SK-N-SH (cell line): ENCODE results near the gene TMEM209. TPM values are rescaled to one million over a fixed set of nuclear protein-coding genes. Genes with fewer than 3 reads are reported as not detected.

Experiments
- CTCF ChIA-PET: fragments of 300-600, 350-600 bp; formaldehyde crosslinking; extraction: SDS; loops from one replicate; lab custom pipeline; 2021; lab: Yijun Ruan, JAX
- POLR2A ChIA-PET: fragments of 350-600 bp; sonication (Branson Sonifier 250); formaldehyde crosslinking; extraction: SDS; loops from one replicate; lab custom pipeline; 2020; ENCODE audit warnings: antibody characterized with exemption, inconsistent platforms; lab: Yijun Ruan, JAX
- DNase-seq: peaks from one replicate; pipeline ENCODE4 v3.0.0; 2012
- H2AFZ ChIP-seq: fragments of 200-600 bp; sonication (generic); 2 replicates; pipeline ENCODE4 v1.8.1; 2016; ENCODE audit warnings: antibody characterized with exemption, mild to moderate bottlenecking, low read depth
- H3F3A ChIP-seq: fragments of 200-600 bp; sonication (generic); replicated peaks from 2 replicates; pipeline ENCODE3; 2016; ENCODE audit warnings: antibody characterized with exemption, mild to moderate bottlenecking; ENCODE audit not compliant: insufficient read depth
- H3K27ac ChIP-seq, 2 experiments: fragments of 200-500 bp in 1 of 2; fragments of 200-600 bp in 1 of 2; sonication (Bioruptor generic) in 1 of 2; sonication (generic), shearing (Covaris generic) in 1 of 2; 2 replicates each; pipeline versions ENCODE4 v1.5.1 to v1.6.1; 2014 to 2016; ENCODE audit warnings: low read depth in 2 of 2, inconsistent platforms in 1 of 2, low read length in 1 of 2, mild to moderate bottlenecking in 1 of 2, mixed read lengths in 1 of 2
- H3K27me3 ChIP-seq: fragments of 200-600 bp; sonication (generic), shearing (Covaris generic); 2 replicates; pipeline ENCODE4 v1.6.1; 2016; ENCODE audit warnings: mixed run types; ENCODE audit not compliant: insufficient read depth
- H3K36me3 ChIP-seq, 2 experiments: fragments of 200-500 bp in 1 of 2; fragments of 200-600 bp in 1 of 2; sonication (Bioruptor generic) in 1 of 2; sonication (generic) in 1 of 2; replicated peaks in 1 of 2; 2 replicates each; pipeline versions ENCODE3 to v1.5.1; 2014 to 2016; ENCODE audit warnings: low read length in 1 of 2, mild to moderate bottlenecking in 1 of 2; ENCODE audit not compliant: insufficient read depth in 2 of 2, control insufficient read depth in 1 of 2
- H3K4me1 ChIP-seq, 2 experiments: fragments of 200-500 bp in 1 of 2; fragments of 200-600 bp in 1 of 2; sonication (Bioruptor generic) in 1 of 2; sonication (generic), shearing (Covaris generic) in 1 of 2; 2 replicates each; pipeline versions ENCODE4 v1.5.1 to v1.6.1; 2014 to 2016; ENCODE audit warnings: low read depth in 1 of 2, low read length in 1 of 2, mixed run types in 1 of 2; ENCODE audit not compliant: insufficient read depth in 2 of 2, control insufficient read depth in 1 of 2
- H3K4me2 ChIP-seq: fragments of 200-600 bp; sonication (generic), shearing (Covaris generic); 2 replicates; pipeline ENCODE4 v1.6.1; 2017; ENCODE audit warnings: mixed run types
- H3K4me3 ChIP-seq, 2 experiments: fragments of 200-500 bp in 1 of 2; fragments of 200-600 bp in 1 of 2; sonication (Bioruptor generic) in 1 of 2; sonication (generic), shearing (Covaris generic) in 1 of 2; 2 replicates each; pipeline versions ENCODE4 v1.5.1 to v1.8.1; 2014 to 2016; ENCODE audit warnings: low read depth in 2 of 2, inconsistent platforms in 1 of 2, low read length in 1 of 2, mild to moderate bottlenecking in 1 of 2, mixed read lengths in 1 of 2, moderate library complexity in 1 of 2
- H3K79me2 ChIP-seq: fragments of 200-600 bp; sonication (generic); 2 replicates; pipeline ENCODE4 v1.8.1; 2017; ENCODE audit warnings: mild to moderate bottlenecking; ENCODE audit not compliant: insufficient read depth
- H3K9ac ChIP-seq: fragments of 200-600 bp; sonication (generic); 2 replicates; pipeline ENCODE4 v1.6.1; 2017; ENCODE audit warnings: mixed run types
- H3K9me2 ChIP-seq: fragments of 200-600 bp; sonication (generic); 2 replicates; pipeline ENCODE4 v1.6.1; 2017; ENCODE audit warnings: mixed run types
- H3K9me3 ChIP-seq: fragments of 200-600 bp; sonication (generic); 2 replicates; pipeline ENCODE4 v1.6.1; 2017; ENCODE audit warnings: mixed run types, mild to moderate bottlenecking, moderate library complexity
- H4K20me1 ChIP-seq: fragments of 200-600 bp; sonication (generic); 2 replicates; pipeline ENCODE4 v1.6.1; 2017; ENCODE audit warnings: mild to moderate bottlenecking, mixed run types; ENCODE audit not compliant: insufficient read depth
- CHD2 ChIP-seq: fragments of 150-350 bp; IDR thresholded peaks from 2 replicates; pipeline ENCODE4 v1.6.1; 2018; ENCODE audit warnings: low read length; ENCODE audit not compliant: partially characterized antibody
- CTCF ChIP-seq: fragments of 200-600 bp; sonication (generic); IDR thresholded peaks from 2 replicates; pipeline ENCODE4 v1.6.1; 2017; ENCODE audit warnings: antibody characterized with exemption, mild to moderate bottlenecking, moderate library complexity
- EP300 ChIP-seq, 2 experiments: IDR thresholded peaks; 2 replicates each; pipeline versions ENCODE4 v1.4.0 to v1.6.1; 2012; ENCODE audit warnings: borderline replicate concordance in 1 of 2, low read depth in 1 of 2, low read length in 1 of 2
- EZH2phosphoT487 ChIP-seq: fragments of 200-600 bp; sonication (generic); IDR thresholded peaks from 2 replicates; pipeline ENCODE4 v1.6.1; 2017; ENCODE audit warnings: low read depth, mixed run types, mild to moderate bottlenecking, antibody characterized with exemption, moderate library complexity, borderline replicate concordance
- FOXM1 ChIP-seq: IDR thresholded peaks from 2 replicates; pipeline ENCODE4 v1.4.0; 2012; ENCODE audit warnings: low read depth, mild to moderate bottlenecking
- GATA2 ChIP-seq: sonication (generic); formaldehyde crosslinking; IDR thresholded peaks from 2 replicates; pipeline ENCODE4 v1.5.0; 2020; ENCODE audit warnings: mild to moderate bottlenecking, missing genetic modification reagents
- MAX ChIP-seq: IDR thresholded peaks from 2 replicates; pipeline ENCODE4 v1.4.0; 2012; ENCODE audit warnings: low read depth
- NFIC ChIP-seq: IDR thresholded peaks from 2 replicates; pipeline ENCODE4 v1.4.0; 2012; ENCODE audit warnings: borderline replicate concordance
- PBX3 ChIP-seq: IDR thresholded peaks from 2 replicates; pipeline ENCODE4; 2012
- RAD21 ChIP-seq: IDR thresholded peaks from 2 replicates; pipeline ENCODE4 v1.6.1; 2012; ENCODE audit warnings: mild to moderate bottlenecking, low read length
- REST ChIP-seq: IDR thresholded peaks from 2 replicates; pipeline ENCODE4 v1.6.1; 2012; ENCODE audit warnings: mild to moderate bottlenecking, low read depth, low read length, moderate library complexity
- RXRA ChIP-seq: IDR thresholded peaks from 2 replicates; pipeline ENCODE4 v1.4.0; 2012; ENCODE audit warnings: low read depth, mild to moderate bottlenecking, borderline replicate concordance
- SIN3A ChIP-seq: IDR thresholded peaks from 2 replicates; pipeline ENCODE4 v1.6.1; 2012; ENCODE audit warnings: low read depth, mild to moderate bottlenecking, low read length, moderate library complexity, borderline replicate concordance
- SMC3 ChIP-seq: IDR thresholded peaks from 2 replicates; pipeline ENCODE4 v1.6.1; 2012; ENCODE audit warnings: low read depth, low read length, improper control_type of control experiment
- USF1 ChIP-seq: IDR thresholded peaks from 2 replicates; pipeline ENCODE4 v1.4.0; 2012; ENCODE audit warnings: low read depth, borderline replicate concordance
- YY1 ChIP-seq: IDR thresholded peaks from 2 replicates; pipeline ENCODE4 v1.4.0; 2012; ENCODE audit warnings: low read depth, mild to moderate bottlenecking
- WGBS: methylation state at CpG from one replicate; pipeline ENCODE4 v1.1.6; 2017; ENCODE audit warnings: low lambda C conversion rate; 5-methylcytosine and 5-hydroxymethylcytosine counted together
- polyA plus RNA-seq, 3 experiments: library from polyadenylated mRNA; depleted of rRNA; stranded (reverse); fragments of >200 nt; gene quantifications; 2 replicates each; pipeline ENCODE4 v1.2.3, GENCODE V29; 2012

The TMEM209 gene
- polyA plus RNA-seq, 1 of the 3 experiments (the other 2 are of a cell fraction): 14.9 TPM

- TF ChIP-seq RAD21: no peak
- TF ChIP-seq CTCF: no peak
- no peak for TF ChIP-seq YY1
- TF ChIP-seq EP300 (IDR thresholded peaks at IDR 0.05; ENCODE audit: borderline replicate concordance in 1 of 2, low read depth in 1 of 2, low read length in 1 of 2): no peak
- TF ChIP-seq PBX3: no peak
- TF ChIP-seq SIN3A: no peak
- TF ChIP-seq REST: no peak
- no peak for TF ChIP-seq MAX
- no peak for TF ChIP-seq USF1
- no peak for TF ChIP-seq RXRA
- TF ChIP-seq SMC3: no peak
- TF ChIP-seq GATA2 (CRISPR knock-in tag): no peak
- TF ChIP-seq NFIC: no peak
- no peak for TF ChIP-seq CHD2
- no peak for TF ChIP-seq EZH2phosphoT487
- TF ChIP-seq FOXM1: no peak
- H2AFZ ChIP-seq: no peak overlapping the region; the same call in 1 of the 2 replicates
- 69% methylated on average over 7 of the region's 7 CpGs for WGBS
- CTCF ChIA-PET: interaction anchor here (1.0 to 1.5 kb wide), 5 partner anchors 8 to 529 kb away, joined by 3 to 4 read pairs (median 4); partner anchors contain the start of gene TMEM209
- no peak overlapping the region for H3K9ac ChIP-seq
- peaks cover 0 to 11% of the 10 kb centered on the region in 2 experiments; a peak in 2 of 4 replicates for H3K4me1 ChIP-seq
- no peaks in the 10 kb centered on the region for H3K79me2 ChIP-seq
- peak; percentile 37 for DNase-seq
- peak overlapping the region in 1 of 2 experiments; percentile 89; a peak in 2 of 4 replicates for H3K27ac ChIP-seq
- no peaks in the 10 kb centered on the region for H3K36me3 ChIP-seq
- no peaks in the 10 kb centered on the region for H3F3A ChIP-seq
- POLR2A ChIA-PET: no interaction called here
- no peak overlapping the region for H3K4me3 ChIP-seq
- H4K20me1 ChIP-seq: no peaks in the 10 kb centered on the region
- no peaks in the 10 kb centered on the region for H3K9me3 ChIP-seq
- no peaks in the 10 kb centered on the region for H3K9me2 ChIP-seq
- H3K27me3 ChIP-seq: no peaks in the 10 kb centered on the region
- H3K4me2 ChIP-seq: no peak overlapping the region
These were observed 23.8 kb upstream of the TMEM209 start for GRCh38 chr7:130228840-130229502.
